ENCODE results near the gene NUDT19.
"Not testable (repeated sequence)": the region's sequence is repeated elsewhere in the genome, so short reads cannot be mapped to it uniquely, and the experiment has no call there.

Gene NUDT19

GRCh38 chr19:32650671-32651070, 41.0 kb upstream of the NUDT19 start:
- Histone ChIP-seq H3K36me3 (ENCODE audit: control insufficient read depth, insufficient read depth, low read length) (peaks cover 3% of the 10 kb centered on the region), H3K4me3 (replicated peaks; ENCODE audit: low read depth, low read length) (no peak overlapping the region), H3K27me3 (replicated peaks; ENCODE audit: control insufficient read depth, insufficient read depth, low read length) (no peaks in the 10 kb centered on the region)
- no peak for TF ChIP-seq CTCF (IDR thresholded peaks at IDR 0.05; ENCODE audit: insufficient read depth, low read length, poor library complexity, severe bottlenecking)
- no peak for DNase-seq (ENCODE audit: extremely low read depth, insufficient read length)

- Histone ChIP-seq H3K36me3 (ENCODE audit: control insufficient read depth, insufficient read depth, low read length) (peaks cover 3% of the 10 kb centered on the region; the same call in 1 of the 2 replicates), H3K27me3 (replicated peaks; ENCODE audit: control insufficient read depth, insufficient read depth, low read length) (no peaks in the 10 kb centered on the region), H3K4me3 (replicated peaks; ENCODE audit: low read depth, low read length) (no peak overlapping the region)
- no peak for TF ChIP-seq CTCF (IDR thresholded peaks at IDR 0.05; ENCODE audit: insufficient read depth, low read length, poor library complexity, severe bottlenecking)
- no peak for DNase-seq (ENCODE audit: extremely low read depth, insufficient read length)
Measured at GRCh38 chr19:32651729-32652140, 39.9 kb upstream of the NUDT19 start.

- H3K27me3 ChIP-seq (replicated peaks; ENCODE audit: control insufficient read depth, insufficient read depth, low read length); H3K4me3 ChIP-seq (replicated peaks; ENCODE audit: low read depth, low read length); H3K36me3 ChIP-seq (ENCODE audit: control insufficient read depth, insufficient read depth, low read length); DNase-seq (ENCODE audit: extremely low read depth, insufficient read length): not testable (repeated sequence)
Measured at GRCh38 chr19:32652331-32652730, 39.3 kb upstream of the NUDT19 start.

- Histone ChIP-seq H3K4me3 (replicated peaks; ENCODE audit: low read depth, low read length) (no peak overlapping the region), H3K36me3 (ENCODE audit: control insufficient read depth, insufficient read depth, low read length) (peaks cover 5% of the 10 kb centered on the region), H3K27me3 (replicated peaks; ENCODE audit: control insufficient read depth, insufficient read depth, low read length) (no peaks in the 10 kb centered on the region)
- no peak for DNase-seq (ENCODE audit: extremely low read depth, insufficient read length)
- TF ChIP-seq CTCF (IDR thresholded peaks at IDR 0.05; ENCODE audit: insufficient read depth, low read length, poor library complexity, severe bottlenecking) = no peak
Measured at GRCh38 chr19:32652894-32653598, 38.6 kb upstream of the NUDT19 start.

- H3K27me3 ChIP-seq (replicated peaks; ENCODE audit: control insufficient read depth, insufficient read depth, low read length) = no peaks in the 10 kb centered on the region
- TF ChIP-seq CTCF (IDR thresholded peaks at IDR 0.05; ENCODE audit: insufficient read depth, low read length, poor library complexity, severe bottlenecking) = no peak
- no peak overlapping the region for H3K4me3 ChIP-seq (replicated peaks; ENCODE audit: low read depth, low read length)
- DNase-seq (ENCODE audit: extremely low read depth, insufficient read length) = no peak
- H3K36me3 ChIP-seq (ENCODE audit: control insufficient read depth, insufficient read depth, low read length) = peaks cover 8% of the 10 kb centered on the region
Measured at GRCh38 chr19:32653599-32653915, 38.1 kb upstream of the NUDT19 start.

GRCh38 chr19:32656379-32656778, 35.2 kb upstream of the NUDT19 start:
- not testable (repeated sequence) for H3K36me3 ChIP-seq (ENCODE audit: control insufficient read depth, insufficient read depth, low read length); H3K4me3 ChIP-seq (replicated peaks; ENCODE audit: low read depth, low read length); DNase-seq (ENCODE audit: extremely low read depth, insufficient read length); H3K27me3 ChIP-seq (replicated peaks; ENCODE audit: control insufficient read depth, insufficient read depth, low read length)

GRCh38 chr19:32658075-32658474, 33.5 kb upstream of the NUDT19 start:
- peaks cover 6% of the 10 kb centered on the region for H3K36me3 ChIP-seq (ENCODE audit: control insufficient read depth, insufficient read depth, low read length)

More at GRCh38 chr19:32658075-32658474, 33.5 kb upstream of the NUDT19 start:
- no peak overlapping the region for H3K4me3 ChIP-seq (replicated peaks; ENCODE audit: low read depth, low read length)
- TF ChIP-seq CTCF (IDR thresholded peaks at IDR 0.05; ENCODE audit: insufficient read depth, low read length, poor library complexity, severe bottlenecking) = no peak
- no peaks in the 10 kb centered on the region for H3K27me3 ChIP-seq (replicated peaks; ENCODE audit: control insufficient read depth, insufficient read depth, low read length)
- no peak for DNase-seq (ENCODE audit: extremely low read depth, insufficient read length)
